IPS-11a (cell line): ENCODE measurements around the gene TSPAN9.

ENCODE experiments used
- H3K4me3 ChIP-seq: one replicate; pipeline ENCODE4 v1.5.1; 2013; ENCODE audit warnings: low read depth, low read length, control low read depth

TSPAN9 gene

DNA sequence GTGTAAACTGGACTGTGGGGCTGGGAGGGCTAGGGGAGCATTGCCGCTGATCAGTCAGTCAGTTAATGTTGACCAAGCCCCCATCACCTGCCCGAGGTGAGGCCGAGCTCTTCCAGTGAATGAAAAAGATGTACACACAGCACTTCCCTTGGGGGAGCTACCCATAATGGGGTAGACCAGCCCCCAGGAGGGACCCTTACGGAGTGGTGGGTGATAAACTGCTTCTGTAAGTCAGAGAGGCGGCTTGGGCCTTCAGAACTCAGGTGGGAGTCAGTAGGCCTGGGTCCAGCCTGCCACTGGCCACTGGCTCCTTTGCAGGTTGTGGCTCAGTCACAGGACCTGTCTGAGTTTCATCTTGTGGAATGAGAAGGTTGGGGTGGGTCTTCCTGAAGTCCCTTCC is 43.5 kb downstream of the TSPAN9 start:
- no peak overlapping the region for H3K4me3 ChIP-seq

DNA sequence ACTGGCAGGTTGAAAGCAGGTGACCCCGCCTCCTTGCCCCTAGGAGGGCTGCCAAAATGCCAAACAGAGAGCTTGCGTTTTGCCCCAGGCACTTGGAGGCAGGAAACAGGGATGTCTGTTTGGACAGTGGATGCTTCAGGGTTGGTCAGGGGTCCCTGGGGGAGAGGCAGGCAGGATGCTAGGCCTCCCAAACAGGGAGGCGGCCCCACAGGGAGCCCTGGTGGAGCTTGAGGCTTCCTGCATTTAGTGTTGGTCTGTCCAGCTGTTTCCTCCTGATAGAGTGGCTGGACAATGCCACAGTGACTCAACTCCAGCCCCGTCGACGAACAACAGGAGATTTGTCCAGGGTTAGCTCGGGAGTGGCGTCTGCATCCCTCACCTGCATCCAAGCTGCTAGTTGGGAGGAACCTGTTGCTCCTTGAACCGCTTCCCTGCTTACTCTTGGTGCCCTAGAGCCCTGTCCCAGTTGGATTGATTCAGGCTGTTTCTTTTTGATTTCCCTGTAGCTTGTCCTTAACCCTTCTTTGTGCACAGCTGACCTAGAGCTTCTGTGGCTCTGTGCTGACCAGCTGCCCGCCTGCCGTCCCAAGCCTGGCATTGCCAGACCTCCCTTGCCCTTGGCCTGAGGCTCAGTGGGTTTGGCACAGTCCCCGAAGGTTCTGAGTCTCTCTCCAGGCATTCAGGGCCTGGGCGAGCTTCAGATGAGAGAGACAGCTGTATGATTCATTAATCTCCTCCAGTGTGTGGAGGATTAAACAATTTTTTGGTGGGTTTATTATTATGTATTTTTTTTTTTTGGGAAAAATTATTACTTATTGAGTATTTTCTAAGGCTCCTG is 45.9 kb downstream of the TSPAN9 start:
- H3K4me3 ChIP-seq: no peak overlapping the region

DNA sequence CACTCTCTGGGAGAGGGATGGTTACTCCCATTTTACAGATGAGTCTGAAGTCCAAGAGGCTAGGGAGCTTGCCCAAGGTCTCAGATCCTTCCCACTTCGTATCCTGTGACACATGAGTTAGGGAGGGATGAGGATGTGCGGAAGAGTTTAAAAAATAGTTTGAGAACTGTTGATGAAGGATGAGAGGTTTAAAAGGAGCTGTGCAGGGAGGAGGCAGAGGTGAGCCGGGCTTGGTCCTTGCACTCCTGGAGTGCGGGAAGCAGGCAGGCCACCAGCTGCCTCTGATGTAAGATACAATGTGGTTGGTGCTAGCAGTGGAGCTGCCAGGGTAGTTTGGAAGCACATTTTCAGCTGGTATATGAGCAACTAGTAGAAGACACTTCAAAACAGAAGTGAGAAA is 46.5 kb downstream of the TSPAN9 start:
- no peak overlapping the region for H3K4me3 ChIP-seq

DNA sequence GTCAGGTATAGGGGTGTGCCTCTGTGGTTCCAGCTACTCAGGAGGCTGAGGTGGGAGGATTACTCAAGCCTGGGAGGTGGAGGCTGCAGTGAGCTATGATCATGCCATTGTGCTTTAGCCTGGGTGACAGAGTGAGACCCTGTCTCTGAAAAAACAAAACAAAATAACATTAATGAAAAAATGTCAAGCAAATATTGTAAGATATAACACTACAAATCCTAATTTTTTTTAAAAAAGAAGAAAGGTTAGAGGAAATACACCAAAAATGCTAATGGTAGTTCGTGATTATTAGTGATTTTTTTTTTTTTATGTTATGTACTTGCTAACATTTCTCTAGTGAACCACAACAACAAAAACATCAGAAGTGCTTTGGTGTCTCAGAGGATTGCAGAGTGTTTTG is 47.7 kb downstream of the TSPAN9 start:
- H3K4me3 ChIP-seq: no peak overlapping the region

DNA sequence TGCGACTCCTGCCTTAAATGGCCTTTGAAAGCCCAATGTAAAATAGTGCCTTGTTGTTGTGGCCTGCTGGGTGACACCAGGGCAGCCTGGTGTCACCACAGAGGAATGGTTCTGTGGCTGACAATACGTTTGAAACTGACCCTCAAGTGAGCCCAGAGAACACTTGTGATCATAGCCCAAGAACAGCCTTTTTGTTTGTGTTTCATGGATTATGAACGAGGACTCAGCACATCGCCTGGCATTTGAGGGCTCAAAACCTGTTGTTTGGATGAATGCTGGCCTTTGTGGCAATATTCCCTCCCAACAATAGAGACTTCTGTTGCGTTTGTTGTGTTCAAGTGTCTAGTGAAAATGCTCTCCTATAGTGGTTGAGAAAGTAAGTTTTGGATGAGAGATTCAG is 48.5 kb downstream of the TSPAN9 start:
- H3K4me3 ChIP-seq: no peak overlapping the region

DNA sequence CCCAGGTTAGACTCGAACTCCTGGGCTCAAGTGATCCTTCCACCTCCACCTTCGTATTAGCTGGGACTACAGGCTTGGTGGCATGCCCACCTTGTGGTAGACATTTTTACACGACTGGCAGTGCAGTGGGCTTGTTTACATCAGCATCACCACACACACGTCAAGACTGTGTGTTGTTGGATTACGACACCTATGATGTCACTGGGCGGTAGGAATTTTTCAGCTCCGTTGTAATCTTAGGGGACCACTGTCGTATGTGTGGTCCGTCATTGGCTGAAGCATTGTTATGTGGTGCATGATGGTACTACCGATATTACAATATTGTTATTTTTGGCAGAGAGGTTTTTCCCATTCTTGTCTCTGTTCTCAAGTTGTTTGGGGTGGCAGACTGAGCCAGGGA is 50.7 kb downstream of the TSPAN9 start:
- H3K4me3 ChIP-seq: no peak overlapping the region

DNA sequence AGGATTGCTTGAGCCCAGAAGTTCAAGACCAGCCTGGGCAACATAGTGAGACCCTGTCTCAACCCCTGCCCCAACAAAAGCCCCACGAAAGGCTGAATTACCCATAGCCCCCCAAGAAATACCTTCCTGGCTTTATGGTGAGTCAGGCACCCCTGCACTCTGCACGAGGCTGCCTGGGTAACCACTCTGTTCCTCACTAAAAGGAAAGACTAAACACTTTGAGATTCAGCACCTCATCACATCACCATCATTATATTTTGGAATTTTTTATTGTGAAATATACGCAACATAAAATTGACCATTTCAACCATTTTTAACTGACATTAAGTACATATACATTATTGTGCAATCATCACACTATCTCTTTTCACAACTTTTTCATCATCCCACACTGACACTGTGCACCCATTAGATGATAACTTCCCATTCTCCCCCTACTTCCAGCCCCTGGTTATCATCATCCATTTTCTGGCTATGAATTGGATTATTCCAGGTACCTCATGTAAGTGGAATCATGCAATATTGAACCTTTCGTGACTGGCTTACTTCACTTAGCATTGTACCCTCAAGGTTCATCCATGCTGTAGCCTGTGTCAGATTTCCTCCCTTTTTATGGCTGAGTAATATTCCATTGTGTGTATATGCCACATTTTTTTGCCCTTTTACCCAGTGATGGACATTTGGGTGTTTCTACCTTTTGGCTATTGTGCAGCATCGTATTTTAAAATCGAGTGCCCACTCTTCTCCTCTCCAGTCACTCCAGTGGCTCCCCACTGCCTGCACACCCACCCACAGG is 51.5 kb downstream of the TSPAN9 start:
- no peak overlapping the region for H3K4me3 ChIP-seq

DNA sequence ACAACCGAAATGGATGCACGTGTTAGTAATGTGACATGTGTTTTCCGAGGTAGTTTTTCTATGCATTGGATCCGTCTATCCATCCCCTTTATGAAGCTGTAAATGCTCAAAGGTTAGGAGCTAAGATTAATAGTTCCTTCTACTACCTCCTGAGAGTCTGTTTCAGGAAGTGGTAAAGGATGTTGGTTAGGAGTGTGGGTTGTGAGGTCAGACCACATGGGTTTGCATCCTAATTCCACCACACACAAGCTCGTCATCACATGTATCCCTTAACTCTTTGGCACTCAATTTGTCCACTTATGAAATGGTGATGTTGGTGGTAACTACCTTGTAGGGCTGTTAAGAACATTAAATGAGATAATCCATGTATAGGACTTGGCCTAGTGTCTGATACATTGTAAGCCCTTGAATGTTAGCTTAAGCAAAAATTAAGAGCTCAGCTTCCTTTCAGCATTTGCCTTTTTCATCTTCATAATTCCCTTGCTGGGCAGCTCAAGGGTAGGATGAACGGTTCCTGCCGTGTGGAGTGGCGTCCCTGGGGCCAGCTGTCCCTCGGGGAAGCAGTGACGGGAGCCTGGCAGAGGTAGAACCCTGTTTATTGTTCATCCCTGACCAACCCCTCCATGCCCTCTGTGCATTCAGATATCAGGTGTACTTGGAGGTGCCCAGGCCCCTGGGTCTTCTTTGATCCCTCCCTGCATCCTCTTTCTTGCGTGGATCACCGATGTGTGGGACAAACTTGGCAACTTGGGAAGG is 52.3 kb downstream of the TSPAN9 start:
- no peak overlapping the region for H3K4me3 ChIP-seq

DNA sequence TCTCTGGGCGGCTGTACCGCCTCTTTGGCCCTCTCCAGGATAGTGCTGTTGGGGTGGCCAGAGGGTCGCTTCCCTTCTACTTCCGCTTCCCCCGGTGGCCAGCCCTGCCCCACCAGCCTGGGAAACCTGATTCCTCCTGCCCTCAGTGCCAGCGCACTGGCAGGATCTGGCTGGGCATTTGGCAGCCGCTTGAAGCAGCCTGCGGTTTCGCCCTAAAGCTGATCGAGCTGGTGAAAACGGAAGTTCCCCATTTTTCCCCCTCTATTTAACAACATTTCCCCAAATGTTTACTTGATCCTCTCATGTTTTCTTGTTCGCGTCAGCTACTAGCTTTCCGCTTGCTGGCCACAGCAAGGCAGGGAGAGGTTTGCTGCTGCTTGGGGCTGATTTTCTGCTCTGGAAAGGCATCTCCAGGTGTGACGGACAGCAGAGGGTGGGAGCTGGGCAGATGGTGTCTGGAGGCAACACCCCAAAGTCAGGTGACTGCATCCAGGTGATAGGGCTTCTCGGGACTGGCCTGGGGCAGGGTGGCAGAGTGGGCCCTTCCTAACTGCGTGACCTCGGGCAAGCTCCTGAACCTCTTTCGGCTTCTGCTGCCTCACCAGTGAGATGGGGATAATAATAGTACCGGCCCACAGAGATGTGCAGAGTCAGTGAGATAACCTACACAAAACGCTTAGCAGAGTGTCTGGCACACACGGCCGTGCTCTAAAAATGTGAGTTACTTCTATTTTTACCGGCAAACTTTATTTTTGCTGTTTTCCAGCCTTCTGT is 53.1 kb downstream of the TSPAN9 start:
- H3K4me3 ChIP-seq: no peak overlapping the region

DNA sequence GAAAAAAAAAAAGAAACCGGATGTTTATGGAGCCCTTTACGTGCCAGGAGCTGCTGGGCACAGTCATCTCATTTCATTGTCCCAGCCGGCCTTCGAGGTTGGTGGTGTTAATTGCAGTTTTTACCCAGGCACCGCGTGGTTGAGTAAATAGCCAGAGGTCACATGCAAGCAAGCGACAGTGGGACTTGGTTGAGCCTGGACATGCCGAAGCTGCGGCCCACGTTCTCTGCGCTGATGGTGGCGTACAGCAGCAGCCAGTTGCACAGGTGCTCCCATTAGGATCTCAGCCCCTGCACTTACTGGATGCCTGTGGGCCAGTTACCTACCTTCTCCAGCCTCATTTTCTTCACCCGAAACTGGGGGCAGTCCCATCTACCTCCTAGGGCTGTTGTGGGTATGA is 54.0 kb downstream of the TSPAN9 start:
- H3K4me3 ChIP-seq: no peak overlapping the region

DNA sequence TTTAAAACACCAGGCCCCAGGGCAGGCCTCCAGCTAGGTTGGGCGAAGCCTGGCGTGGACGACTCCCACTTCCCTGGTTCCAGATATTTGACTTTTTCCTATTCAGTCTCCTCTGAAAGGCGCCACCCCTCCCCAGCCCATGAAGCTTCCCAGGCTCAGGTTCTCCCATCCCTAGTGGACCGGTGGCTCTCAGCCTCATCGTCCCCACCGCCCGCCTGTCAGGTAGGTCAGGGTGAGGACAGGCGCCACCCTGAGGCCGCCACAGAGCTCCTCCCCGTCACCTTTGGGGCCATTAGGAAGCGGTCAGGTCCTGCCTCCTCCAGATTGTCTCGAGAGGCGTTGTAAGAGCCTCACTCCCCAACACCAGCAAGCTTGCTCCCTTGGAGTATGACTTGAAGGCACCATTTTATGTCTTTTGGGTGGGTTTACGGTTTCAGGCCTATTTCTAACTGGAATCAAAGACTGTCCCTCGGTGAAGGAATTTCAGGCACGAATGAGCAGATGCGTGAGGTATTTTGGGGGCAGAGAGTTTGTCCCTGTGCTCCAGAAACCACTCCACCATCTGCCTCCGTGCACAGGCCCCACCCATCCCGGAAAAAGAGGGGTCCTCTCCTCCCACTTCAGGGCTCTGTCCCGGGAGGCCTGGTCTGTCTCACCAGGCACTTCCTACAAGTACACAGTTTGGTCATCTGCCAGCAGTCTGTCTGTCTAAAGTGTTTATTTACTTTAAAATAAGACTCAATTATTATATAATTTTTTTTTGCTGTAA is 55.6 kb downstream of the TSPAN9 start:
- no peak overlapping the region for H3K4me3 ChIP-seq

DNA sequence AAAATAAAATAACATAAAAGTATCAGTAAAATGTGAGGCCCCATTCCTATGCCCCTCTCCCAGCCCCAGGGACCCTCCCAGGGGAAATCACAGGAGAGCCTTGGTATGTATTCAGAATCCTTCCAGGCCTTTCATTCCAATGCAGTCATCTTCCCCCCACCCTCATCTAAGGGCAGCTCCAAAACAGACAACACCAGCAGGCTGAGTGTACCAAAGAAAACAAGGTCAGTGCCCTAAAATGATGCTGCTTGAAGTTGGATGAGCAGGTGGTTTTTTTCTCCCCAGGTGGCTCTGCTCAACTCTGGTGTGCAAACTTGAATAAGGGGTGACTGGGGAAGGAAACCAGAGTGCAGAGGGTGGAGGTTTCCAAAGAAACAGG is 56.2 kb downstream of the TSPAN9 start:
- no peak overlapping the region for H3K4me3 ChIP-seq

DNA sequence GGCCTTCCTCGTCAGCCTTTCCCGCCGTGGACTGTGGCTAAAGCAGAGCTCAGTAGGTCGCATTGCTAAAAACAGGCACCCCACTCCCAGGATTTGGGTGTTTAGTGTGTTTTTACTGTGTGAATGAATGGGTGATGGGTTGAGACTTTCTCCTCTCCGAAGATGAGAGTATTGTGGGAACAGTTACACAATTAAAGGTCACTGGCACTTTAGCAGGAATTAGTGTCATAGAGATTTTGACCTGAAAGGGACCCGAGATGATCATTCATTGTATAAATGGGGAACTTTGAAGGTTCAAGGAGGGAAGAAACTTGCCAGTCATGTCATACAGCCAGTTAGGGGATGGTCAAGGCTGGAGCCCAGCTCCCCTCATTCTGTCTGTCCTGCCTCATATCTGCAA is 56.9 kb downstream of the TSPAN9 start:
- no peak overlapping the region for H3K4me3 ChIP-seq

DNA sequence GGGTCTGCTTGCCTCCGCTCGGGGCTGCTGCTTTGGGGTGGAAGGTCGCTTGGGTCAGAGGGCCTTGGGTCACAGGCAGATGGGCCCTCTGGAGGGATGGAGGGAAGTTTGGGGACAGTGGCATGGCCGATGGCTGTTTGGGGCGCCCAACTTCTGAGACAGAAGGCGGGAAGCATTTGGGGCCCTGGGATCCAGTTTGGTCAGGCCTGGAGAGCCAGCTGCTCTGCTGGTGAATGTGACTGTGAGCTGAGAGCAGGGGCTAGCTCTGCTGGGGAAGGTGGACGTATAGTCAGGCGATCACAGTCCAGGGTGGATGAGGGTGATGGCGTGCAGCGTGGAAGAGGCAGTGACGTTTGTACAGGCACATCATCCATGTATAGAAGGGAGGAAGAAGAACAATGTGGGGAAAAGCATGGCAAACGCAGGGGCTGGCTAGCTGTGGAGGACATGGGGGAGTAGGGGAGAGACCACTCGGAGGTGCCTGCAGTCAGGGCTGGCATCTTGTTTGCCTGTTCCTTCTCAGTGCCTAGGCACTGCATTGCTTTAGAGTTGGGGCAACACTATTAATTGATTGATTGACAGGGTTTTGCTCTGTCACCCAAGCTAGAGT is 57.5 kb downstream of the TSPAN9 start:
- no peak overlapping the region for H3K4me3 ChIP-seq

DNA sequence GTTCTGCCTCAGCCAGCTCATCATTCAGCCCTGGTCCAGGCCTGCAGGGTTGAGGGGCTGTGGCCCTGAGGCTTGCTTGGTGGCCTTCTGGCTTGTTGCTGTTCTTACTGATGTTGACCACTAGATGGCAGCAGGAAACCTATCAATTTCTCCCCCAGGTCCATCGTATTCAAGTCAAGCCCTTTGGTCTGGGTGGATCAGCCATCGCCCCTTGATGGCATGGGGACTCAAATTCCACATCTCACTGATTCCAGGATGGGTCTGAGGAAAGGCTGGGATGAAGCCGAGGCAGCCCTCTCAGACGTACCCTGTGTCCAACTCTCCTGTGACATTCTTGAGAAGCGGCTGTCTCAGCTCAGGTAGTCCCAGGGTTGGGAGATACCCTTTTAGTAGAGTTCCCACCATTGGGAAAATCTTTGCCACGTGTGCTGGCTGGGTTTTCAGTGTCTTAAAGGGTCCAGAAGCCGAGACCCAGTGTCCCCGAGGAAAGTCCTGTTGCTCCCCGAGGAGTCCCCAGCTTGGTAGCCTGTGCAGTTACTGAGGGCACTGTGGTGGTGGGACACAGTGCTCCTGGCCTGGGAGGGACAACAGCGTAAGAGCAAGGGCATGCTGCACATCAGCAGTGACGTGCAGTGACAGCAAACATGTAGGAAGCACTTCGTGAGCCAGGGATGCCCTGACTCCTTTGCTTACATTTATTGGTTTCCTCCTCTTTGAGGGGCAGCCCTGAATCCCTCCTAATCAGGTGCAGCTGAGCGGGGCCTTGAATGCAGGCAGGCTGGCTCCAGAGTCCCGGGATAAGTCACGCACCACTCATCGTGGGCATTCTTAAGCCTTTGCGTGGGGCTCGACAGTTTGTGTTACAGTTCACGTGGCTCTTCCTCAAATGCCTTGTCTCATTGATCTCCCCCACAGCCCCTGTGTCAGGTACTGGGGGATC is 58.6 kb downstream of the TSPAN9 start:
- no peak overlapping the region for H3K4me3 ChIP-seq

DNA sequence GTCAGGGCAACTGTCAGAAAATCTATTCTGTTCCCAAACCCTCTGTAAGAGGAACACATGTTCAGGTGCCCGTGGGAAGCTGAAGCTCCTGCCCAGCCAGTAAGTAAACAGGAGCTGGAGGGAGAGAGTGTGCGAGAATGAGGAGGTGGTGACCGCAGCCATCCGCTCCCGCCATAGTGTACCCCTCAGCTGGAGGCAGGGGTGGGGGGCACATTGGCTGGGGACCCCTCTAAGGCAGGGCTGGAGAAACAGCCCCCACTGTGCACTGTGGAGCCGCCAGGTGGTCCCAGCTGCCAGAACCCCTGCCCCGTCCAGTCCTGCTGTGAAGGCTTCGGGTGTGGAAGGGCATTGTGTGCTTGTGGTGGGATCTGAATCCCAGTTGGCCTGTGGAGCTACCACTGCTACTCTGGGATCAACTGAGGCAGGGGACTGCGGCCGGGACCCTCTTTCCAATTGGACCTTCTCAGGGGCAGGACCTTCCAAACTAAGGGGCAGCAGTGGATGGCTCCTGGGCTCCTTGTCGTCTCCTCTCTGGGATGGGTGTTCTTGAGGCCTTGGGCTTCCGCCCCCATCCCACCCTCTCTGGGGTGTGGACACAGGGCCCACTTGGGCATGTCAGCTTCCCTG is 59.6 kb downstream of the TSPAN9 start:
- no peak overlapping the region for H3K4me3 ChIP-seq

DNA sequence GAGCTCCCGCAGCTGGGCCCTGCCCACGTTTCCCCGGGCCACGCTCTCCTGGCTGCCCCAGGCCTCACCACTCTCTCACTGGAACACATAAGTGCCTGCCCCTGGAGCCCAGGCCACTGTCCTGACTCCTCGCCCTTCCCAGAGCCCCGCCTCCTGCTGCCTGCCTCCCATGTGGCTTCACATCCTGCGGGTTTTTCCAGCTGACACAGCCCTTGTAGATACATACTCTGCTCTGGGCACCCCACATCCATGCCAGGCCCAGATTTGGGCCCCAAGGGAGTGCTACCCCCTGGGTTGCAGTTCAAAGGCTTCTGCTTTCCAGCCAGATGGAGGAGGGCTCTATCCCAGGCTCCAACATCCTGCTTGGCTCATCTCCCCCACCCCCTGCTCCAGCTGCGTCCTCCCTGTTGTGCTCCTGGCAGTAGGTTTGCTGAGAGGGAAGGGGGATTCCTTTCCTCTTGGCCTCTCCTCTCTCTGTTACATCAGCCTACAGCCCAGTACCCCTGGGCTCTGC is 60.1 kb downstream of the TSPAN9 start:
- H3K4me3 ChIP-seq: no peak overlapping the region
